GM19455 (cell line): ENCODE measurements around the gene MRC2.

Source experiments
- ATAC-seq: cut with Tn5 transposase; IDR thresholded peaks from one replicate; pipeline ENCODE4 v1.9.1; 2021; ENCODE audit not compliant: unreplicated experiment

MRC2 gene

DNA sequence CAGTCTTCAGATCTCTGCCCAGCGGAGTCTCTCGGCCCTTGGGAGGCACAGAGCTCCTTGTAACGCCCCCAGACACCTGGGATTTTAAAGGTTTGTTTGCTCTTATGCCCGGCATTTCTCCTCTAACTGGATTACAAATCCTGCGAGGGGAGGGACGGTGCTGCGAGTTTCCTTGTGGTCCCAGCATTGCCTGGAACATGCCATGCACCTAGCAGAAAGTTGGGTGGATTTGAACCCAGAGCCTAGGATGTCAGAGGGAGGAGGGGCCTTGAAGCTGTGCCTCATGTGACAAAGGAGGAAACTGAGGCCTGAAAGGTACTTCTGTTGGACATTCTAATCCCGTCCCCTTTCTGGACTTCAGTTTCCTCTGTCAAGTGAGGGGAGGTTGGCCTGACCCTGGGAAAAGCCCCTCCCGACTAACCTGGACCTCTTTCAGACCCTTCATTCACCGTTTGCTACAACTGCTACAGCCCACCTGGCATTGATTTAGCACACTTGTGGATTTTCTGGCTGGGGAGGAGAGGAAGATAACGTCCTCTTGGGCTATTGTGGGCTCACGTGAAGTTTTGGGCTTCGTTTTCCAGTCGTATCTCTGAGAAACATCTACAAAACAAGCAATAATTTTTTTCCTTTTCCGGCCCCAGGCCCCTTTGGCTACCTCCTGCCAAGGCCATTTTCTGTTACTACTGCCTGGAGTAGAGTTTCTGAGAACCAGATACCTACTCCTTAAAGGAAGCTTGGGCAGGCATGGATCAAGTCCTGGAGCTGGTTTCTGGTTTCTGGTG lies 30.9 kb downstream of the MRC2 start:
- ATAC-seq, result no peak

GRCh38 chr17:62660629-62661118 lies 33.2 kb downstream of the MRC2 start:
- no peak for ATAC-seq

- no peak for ATAC-seq
Measured at GRCh38 chr17:62661337-62661736, 33.9 kb downstream of the MRC2 start.

DNA sequence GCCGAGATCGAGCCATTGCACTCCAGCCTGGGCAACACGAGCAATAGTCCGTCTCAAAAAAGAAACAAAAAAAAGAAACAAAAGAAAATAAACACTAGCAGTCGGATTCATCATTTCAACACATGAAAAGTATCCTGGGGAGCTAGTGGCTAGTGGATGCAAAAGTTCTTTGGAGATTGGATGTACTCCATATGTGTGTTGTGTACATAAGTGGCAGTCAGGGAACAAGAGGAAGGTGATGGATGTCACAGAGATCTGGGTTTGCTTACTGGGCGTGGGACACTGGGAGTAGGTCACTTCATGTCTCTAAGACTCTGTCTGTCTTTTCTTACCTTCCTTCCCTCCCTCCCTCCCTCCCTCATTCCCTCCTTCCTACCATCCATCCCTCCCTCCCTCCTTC lies 35.4 kb downstream of the MRC2 start:
- no peak for ATAC-seq

DNA sequence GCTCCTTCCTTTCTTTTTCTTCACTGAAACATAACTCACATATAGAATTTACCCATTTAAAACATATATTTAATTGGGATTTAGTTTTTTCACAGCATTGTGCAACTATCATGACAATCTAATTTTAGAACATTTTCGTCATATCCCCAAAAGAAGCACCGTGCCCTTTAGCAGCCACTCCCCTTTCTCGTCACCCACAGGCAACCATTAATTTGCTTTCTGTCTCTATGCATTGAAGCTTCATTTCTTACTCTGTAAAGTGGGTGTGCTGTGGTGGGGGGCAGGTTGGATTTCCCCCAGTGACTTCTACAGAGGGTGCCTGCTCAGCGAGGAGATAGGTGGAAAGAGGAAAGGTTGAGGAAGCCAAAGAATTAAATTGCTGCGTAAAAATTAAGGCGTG lies 35.8 kb downstream of the MRC2 start:
- ATAC-seq, result no peak

GRCh38 chr17:62664336-62665120 lies 37.1 kb downstream of the MRC2 start:
- no peak for ATAC-seq

DNA sequence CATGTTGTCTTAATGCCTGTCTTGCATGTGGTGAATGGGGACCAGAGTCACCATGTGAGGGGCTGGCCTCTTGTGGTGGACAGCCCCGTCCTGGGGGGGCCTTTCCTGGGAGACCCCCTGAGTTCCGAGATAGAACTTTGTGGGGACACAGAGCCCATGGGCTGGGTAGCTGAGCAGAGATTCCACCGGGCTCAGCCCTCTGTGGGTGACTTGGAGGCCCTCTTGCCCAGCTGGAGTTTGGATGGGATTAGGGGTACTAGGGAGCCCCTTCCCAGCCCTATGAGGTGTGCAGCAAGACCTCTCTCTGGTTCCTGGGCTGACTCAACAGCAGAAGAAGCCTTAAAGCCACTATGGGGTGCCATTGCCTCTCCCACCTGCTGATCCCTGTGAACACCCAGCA lies 38.1 kb downstream of the MRC2 start:
- ATAC-seq, result no peak

GRCh38 chr17:62666061-62666800 lies 38.8 kb downstream of the MRC2 start:
- no peak for ATAC-seq

- no peak for ATAC-seq
Measured at GRCh38 chr17:62666801-62667591, 39.5 kb downstream of the MRC2 start.

- no peak for ATAC-seq
Measured at GRCh38 chr17:62668091-62668804, 40.8 kb downstream of the MRC2 start.

DNA sequence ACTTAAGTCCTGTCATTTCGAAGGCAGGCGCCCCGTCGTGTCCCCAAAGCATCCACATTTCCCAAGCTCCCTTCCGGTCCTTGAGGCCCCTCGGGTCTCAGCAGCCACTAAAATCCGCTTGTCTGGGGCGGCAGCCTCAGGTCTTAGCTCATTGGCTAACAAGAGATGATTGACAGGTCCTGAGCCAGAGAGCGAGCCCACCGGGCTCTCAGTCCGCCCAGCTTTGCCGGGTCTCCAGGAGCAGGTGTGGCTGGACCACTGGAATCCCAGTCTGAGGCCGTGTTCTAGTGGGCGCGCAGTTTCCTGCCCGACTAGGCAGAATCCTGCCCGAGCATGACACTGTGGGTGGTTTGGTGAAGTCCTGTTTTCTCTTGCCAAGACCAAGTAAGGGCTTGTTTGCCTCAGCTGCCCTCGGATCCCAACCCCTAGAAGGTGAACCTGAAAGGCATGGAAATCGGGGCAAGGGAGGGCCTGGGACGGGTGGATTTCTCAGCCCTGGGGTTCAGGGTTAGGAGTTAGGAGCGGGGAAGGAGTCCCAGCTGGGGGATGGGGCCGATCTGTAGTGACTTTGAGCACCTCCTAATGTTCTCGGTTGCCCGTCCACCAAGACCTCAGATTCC lies 42.8 kb downstream of the MRC2 start:
- no peak for ATAC-seq

DNA sequence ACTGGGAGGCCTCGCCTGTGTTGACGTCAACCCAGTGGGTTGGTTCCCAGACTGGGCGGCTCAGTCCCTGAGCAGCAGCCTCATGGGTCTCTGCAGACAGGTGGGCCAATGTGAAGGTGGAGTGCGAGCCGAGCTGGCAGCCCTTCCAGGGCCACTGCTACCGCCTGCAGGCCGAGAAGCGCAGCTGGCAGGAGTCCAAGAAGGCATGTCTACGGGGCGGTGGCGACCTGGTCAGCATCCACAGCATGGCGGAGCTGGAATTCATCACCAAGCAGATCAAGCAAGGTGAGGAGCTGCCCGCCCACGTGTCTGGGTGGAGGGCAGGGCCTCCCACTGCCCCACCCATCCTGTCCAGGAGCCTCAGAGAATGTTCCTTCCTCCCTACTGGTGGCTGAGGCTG lies 44.1 kb downstream of the MRC2 start:
- ATAC-seq, result no peak

DNA sequence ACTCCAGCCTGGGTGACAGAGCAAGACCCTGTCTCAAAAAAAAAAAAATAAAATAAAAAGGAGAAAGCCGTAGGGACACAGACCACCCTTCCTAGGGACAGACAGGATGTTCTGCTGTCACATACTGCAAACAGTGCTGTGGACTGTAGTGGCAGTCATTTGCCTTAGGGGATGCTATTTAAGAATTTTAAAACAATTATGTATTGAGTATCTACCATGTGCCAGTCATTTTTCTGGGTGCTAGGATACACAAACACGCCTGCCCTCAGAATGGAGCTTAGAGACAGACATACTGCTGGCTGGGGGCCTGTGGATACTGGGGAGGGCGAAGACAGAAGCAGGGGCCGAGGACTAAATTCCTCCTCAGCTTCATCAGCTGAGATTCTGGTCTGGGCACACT lies 45.5 kb downstream of the MRC2 start:
- ATAC-seq, result no peak

- ATAC-seq, result no peak
Measured at GRCh38 chr17:62673614-62674362, 46.3 kb downstream of the MRC2 start.

- ATAC-seq, result no peak
Measured at GRCh38 chr17:62674363-62674739, 46.9 kb downstream of the MRC2 start.

- no peak for ATAC-seq
Measured at GRCh38 chr17:62674841-62675240, 47.4 kb downstream of the MRC2 start.

GRCh38 chr17:62675260-62675659 lies 47.8 kb downstream of the MRC2 start:
- ATAC-seq, result no peak

DNA sequence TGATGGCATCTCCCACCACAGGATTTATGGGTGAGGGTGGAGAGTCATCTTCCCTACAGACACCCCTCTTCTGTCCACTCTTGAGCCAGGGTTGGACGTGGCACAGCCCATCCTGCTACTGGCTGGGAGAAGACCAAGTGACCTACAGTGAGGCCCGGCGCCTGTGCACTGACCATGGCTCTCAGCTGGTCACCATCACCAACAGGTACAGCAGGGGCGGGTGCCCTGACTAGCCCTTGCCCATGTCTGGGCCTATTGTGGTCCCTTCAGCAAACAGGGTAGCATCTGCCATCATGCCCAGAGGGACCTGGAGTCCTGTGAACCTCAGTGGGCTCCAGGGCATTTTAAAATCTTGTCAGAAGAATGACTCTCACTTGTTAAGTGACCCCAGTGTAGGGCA lies 48.2 kb downstream of the MRC2 start:
- ATAC-seq, result no peak
